Mammary epithelial cell (primary cell): Measurements from ENCODE around the gene TMEM175.

Source experiments
- EZH2 ChIP-seq: IDR thresholded peaks from 2 replicates; pipeline ENCODE4 v1.6.1; 2012; ENCODE audit warnings: low read length, inconsistent platforms, borderline replicate concordance
- TF ChIP-seq, protein P1 (sequence below), 2 donors: IDR thresholded peaks in 1 of 2; conservative IDR thresholded peaks in 1 of 2; 2 replicates each; pipeline ENCODE4 v1.5.1; 2011 to 2012; ENCODE audit warnings: inconsistent platforms in 2 of 2, low read length in 2 of 2, mild to moderate bottlenecking in 2 of 2, control low read depth in 1 of 2, low read depth in 1 of 2; ENCODE audit not compliant: insufficient read depth in 1 of 2; ENCODE audit errors: extremely low read depth in 1 of 2

DNA sequence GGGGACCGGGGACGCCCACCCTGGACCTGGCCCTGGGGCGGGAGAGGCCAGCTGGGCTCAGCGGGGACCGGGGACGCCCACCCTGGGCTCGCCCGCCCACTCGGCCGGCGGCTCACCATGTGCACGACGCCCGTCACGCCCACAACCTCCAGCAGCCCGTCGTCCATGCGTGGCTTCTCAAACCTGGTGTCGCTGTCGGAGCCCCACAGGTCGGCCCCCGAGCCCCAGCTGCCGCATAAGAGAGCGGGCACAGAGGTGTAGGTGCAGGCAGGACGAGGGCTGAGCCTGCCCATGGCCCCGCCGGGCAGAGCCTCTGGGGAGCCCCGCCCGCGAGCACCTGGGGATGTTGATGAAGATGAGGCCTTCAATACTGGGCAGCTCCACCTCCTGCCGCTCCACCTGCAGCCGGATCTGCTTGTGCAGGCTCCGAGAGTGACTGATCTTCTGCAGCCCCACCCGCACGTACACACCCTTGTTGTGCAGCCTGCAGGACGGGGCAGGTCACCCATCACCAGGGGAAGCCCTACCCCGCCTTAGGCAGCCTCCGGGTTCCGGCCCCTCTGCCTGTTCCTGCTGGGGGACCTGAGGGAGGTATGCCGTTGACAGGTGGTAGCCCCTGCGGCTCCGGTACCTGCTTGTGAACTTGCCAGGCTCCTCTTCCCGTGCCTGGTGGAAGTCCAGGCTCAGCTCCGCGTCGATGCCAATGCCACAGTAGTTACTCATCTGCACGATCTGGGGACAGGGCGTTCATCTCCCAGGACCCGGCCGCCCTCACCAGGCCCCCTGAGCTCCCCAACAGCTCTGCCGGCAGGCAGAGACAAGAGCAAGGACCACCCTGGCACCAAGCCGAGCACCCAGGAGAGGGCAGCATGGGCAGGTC is 29.3 kb downstream of the TMEM175 start:
- TF ChIP-seq, protein P1, sequence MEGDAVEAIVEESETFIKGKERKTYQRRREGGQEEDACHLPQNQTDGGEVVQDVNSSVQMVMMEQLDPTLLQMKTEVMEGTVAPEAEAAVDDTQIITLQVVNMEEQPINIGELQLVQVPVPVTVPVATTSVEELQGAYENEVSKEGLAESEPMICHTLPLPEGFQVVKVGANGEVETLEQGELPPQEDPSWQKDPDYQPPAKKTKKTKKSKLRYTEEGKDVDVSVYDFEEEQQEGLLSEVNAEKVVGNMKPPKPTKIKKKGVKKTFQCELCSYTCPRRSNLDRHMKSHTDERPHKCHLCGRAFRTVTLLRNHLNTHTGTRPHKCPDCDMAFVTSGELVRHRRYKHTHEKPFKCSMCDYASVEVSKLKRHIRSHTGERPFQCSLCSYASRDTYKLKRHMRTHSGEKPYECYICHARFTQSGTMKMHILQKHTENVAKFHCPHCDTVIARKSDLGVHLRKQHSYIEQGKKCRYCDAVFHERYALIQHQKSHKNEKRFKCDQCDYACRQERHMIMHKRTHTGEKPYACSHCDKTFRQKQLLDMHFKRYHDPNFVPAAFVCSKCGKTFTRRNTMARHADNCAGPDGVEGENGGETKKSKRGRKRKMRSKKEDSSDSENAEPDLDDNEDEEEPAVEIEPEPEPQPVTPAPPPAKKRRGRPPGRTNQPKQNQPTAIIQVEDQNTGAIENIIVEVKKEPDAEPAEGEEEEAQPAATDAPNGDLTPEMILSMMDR (conservative IDR thresholded peaks at IDR 0.05 in 1 of 2, IDR thresholded peaks at IDR 0.05 in 1 of 2; ENCODE audit: extremely low read depth in 1 of 2, insufficient read depth in 1 of 2, low read depth in 1 of 2, low read length in 2 of 2), result no peak
- TF ChIP-seq EZH2, result no peak
